Measurements from ENCODE around the gene SRC. TPM values are rescaled to one million over a fixed set of nuclear protein-coding genes. Genes with fewer than 3 reads are reported as not detected.

Gene SRC
- total and polyA plus RNA-seq, 8 donors, result 21.3 to 78.4 (median 36.8) TPM

Other genes starting within 250 kb of the SRC start
- gene RPN2, start 166.8 kb upstream of the SRC start, total RNA-seq, result 100 to 1,000 TPM in 2 of 6 donors, 10 to 100 TPM in 4; 54.4 to 117 (median 87.6) TPM
- 10 to 100 TPM; 43.8 to 78.9 TPM for gene RPN2, start 166.8 kb upstream of the SRC start, polyA plus RNA-seq
- gene MROH8, start 166.6 kb upstream of the SRC start, total RNA-seq, result 1 to 10 TPM; 1.1 to 1.8 (median 1.4) TPM
- 1 to 10 TPM; 1.6 to 6.9 TPM for gene MROH8, start 166.6 kb upstream of the SRC start, polyA plus RNA-seq
- gene GHRH, start 84.3 kb upstream of the SRC start, total RNA-seq, result not detected
- gene GHRH, start 84.3 kb upstream of the SRC start, polyA plus RNA-seq, result under 1 TPM in 1 of 2 donors, not detected in 1; 0.80 TPM
- 10 to 100 TPM in 5 of 6 donors, 1 to 10 TPM in 1; 9.0 to 17.8 (median 15.7) TPM for gene MANBAL, start 56.5 kb upstream of the SRC start, total RNA-seq
- 10 to 100 TPM; 28.5 to 42.1 TPM for gene MANBAL, start 56.5 kb upstream of the SRC start, polyA plus RNA-seq
- 1 to 10 TPM in 1 of 6 donors, under 1 TPM in 1, not detected in 4; 0.31 to 1.0 TPM for gene NNAT, start 175.1 kb downstream of the SRC start, total RNA-seq
- under 1 TPM; 0.34 to 0.92 TPM for gene NNAT, start 175.1 kb downstream of the SRC start, polyA plus RNA-seq
- 10 to 100 TPM; 14.6 to 27.9 (median 16.9) TPM for gene BLCAP, start 181.7 kb downstream of the SRC start, total RNA-seq
- gene BLCAP, start 181.7 kb downstream of the SRC start, polyA plus RNA-seq, result 10 to 100 TPM; 21.1 to 35.3 TPM

Measured in pancreas (tissue), 8 donors.